ENCODE measurements around the gene U2AF1L4.

U2AF1L4 gene

GRCh38 chr19:35693835-35694599 is 51.2 kb downstream of the U2AF1L4 start:
- Histone ChIP-seq H3K27me3 (ENCODE audit: control insufficient read depth in 5 of 5, insufficient read depth in 4 of 5, low read length in 5 of 5) (no peaks in the 10 kb centered on the region), H3K9me3 (ENCODE audit: control insufficient read depth in 5 of 5, low read length in 5 of 5) (peaks cover 0 to 4% (median 0%) of the 10 kb centered on the region in 5 donors), H3K4me1 (ENCODE audit: control insufficient read depth in 5 of 5, insufficient read depth in 5 of 5, low read length in 5 of 5) (peaks cover 0 to 14% (median 9%) of the 10 kb centered on the region in 5 donors), H3K27ac (ENCODE audit: low read depth, low read length) (no peak overlapping the region), H3K9ac (ENCODE audit: low read length in 5 of 5) (no peak overlapping the region), H3K4me3 (ENCODE audit: low read depth in 1 of 5, low read length in 5 of 5) (no peak overlapping the region), H3K36me3 (ENCODE audit: control insufficient read depth in 5 of 5, insufficient read depth in 5 of 5, low read length in 5 of 5) (no peaks in the 10 kb centered on the region)

GRCh38 chr19:35693422-35693821 is 51.8 kb downstream of the U2AF1L4 start:
- Histone ChIP-seq H3K9ac (ENCODE audit: low read length in 5 of 5) (no peak overlapping the region), H3K36me3 (ENCODE audit: control insufficient read depth in 5 of 5, insufficient read depth in 5 of 5, low read length in 5 of 5) (no peaks in the 10 kb centered on the region), H3K9me3 (ENCODE audit: control insufficient read depth in 5 of 5, low read length in 5 of 5) (peaks cover 0 to 4% (median 0%) of the 10 kb centered on the region in 5 donors), H3K4me1 (ENCODE audit: control insufficient read depth in 5 of 5, insufficient read depth in 5 of 5, low read length in 5 of 5) (peaks cover 0 to 14% (median 9%) of the 10 kb centered on the region in 5 donors), H3K27ac (ENCODE audit: low read depth, low read length) (no peak overlapping the region), H3K4me3 (ENCODE audit: low read depth in 1 of 5, low read length in 5 of 5) (no peak overlapping the region), H3K27me3 (ENCODE audit: control insufficient read depth in 5 of 5, insufficient read depth in 4 of 5, low read length in 5 of 5) (no peaks in the 10 kb centered on the region)
